Measurements from ENCODE around the gene BIRC6.
"Not testable (repeated sequence)": the region's sequence is repeated elsewhere in the genome, so short reads cannot be mapped to it uniquely, and the experiment has no call there.

The BIRC6 gene, protein sequence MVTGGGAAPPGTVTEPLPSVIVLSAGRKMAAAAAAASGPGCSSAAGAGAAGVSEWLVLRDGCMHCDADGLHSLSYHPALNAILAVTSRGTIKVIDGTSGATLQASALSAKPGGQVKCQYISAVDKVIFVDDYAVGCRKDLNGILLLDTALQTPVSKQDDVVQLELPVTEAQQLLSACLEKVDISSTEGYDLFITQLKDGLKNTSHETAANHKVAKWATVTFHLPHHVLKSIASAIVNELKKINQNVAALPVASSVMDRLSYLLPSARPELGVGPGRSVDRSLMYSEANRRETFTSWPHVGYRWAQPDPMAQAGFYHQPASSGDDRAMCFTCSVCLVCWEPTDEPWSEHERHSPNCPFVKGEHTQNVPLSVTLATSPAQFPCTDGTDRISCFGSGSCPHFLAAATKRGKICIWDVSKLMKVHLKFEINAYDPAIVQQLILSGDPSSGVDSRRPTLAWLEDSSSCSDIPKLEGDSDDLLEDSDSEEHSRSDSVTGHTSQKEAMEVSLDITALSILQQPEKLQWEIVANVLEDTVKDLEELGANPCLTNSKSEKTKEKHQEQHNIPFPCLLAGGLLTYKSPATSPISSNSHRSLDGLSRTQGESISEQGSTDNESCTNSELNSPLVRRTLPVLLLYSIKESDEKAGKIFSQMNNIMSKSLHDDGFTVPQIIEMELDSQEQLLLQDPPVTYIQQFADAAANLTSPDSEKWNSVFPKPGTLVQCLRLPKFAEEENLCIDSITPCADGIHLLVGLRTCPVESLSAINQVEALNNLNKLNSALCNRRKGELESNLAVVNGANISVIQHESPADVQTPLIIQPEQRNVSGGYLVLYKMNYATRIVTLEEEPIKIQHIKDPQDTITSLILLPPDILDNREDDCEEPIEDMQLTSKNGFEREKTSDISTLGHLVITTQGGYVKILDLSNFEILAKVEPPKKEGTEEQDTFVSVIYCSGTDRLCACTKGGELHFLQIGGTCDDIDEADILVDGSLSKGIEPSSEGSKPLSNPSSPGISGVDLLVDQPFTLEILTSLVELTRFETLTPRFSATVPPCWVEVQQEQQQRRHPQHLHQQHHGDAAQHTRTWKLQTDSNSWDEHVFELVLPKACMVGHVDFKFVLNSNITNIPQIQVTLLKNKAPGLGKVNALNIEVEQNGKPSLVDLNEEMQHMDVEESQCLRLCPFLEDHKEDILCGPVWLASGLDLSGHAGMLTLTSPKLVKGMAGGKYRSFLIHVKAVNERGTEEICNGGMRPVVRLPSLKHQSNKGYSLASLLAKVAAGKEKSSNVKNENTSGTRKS (N-terminal part only)

DNA sequence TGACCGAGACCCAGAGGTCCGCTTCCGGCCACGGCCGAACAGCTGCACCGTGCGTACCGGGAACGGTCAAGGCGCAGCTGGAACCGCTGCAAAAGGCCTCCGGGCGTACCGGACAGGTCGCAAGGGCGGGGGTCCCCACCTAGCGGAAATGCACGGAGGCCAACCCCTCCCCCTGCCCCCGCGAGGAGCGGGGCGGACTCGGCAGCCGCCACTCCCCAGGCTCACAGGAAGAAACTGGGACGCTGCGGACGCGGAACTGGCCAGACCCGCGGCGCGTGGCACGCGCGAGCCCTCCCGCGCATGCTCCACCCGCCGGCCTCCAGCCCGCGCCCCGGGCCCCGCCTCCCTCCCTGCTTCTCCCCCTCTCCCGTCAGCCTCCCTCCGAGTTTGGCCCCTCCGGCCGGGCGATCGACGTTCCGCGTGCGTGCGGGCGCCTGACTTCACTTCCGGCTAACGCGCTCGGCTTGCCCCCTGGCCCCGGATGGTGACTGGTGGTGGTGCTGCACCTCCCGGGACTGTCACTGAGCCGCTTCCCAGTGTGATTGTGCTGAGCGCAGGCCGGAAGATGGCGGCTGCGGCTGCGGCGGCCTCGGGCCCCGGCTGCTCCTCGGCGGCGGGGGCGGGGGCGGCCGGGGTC lies at the start of gene BIRC6:
TSS of gene BIRC6 (plus strand) at position 343 of the 637 bp plus-strand sequence. CDS start at position 482, 139 bp downstream.
- peak; percentile 100 for DNase-seq (ENCODE audit: low spot score)

DNA sequence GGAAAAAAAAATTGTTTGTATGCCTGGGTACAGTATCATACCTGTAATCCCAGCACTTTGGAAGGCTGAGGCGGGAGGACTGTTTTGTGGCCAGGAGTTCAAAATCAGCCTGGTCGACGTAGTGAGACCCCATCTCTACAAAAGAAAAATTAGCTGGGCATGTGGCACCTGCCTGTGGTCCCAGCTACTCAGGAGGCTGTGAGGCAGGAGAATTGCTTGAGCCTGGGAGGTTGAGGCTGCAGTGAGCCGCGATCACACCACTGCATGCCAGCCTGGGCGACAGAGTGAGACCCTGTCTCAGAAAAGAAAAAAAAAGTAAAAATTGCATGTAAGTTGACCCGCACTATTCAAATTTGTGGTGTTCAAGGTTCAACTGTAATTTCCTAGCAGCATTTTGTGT lies 46.2 kb upstream of the BIRC6 start:
- DNase-seq (ENCODE audit: low spot score), result no peak

DNA sequence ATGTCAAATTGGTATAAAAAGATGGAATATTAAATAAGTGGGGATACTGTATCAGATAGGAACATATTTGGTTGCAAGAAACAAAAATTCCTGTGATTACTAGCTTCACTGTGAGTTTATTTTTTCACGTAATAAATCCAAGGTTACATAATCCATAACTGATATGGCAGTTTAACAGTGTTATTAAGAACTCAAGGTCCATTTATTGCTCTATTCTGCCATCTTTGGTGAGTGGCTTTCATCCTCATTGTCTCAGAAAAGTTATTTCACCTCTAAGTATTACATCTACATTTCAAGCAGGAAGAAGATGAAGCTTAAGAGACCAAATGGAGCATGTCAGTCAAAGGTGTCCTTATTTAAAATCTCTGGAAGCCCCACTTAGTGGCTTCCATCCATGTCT lies 41.9 kb upstream of the BIRC6 start:
- DNase-seq (ENCODE audit: low spot score), result no peak

DNA sequence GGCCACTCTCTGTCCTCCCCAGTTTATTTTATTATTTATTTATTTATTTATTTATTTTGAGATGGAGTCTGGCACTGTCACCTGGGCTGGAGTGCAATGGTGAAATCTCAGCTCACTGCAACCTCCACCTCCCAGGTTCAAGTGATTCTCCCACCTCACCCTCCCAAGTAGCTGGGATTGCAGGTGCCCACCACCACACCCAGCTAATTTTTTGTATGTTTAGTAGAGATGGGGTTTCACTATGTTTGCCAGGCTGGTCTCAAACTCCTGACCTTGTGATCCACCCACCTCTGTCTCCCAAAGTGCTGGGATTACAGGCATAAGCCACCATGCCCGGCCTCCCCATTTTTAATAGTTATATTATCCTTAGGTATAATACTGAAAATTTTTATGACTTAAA lies 28.1 kb upstream of the BIRC6 start:
- not testable (repeated sequence) for DNase-seq (ENCODE audit: low spot score)

DNA sequence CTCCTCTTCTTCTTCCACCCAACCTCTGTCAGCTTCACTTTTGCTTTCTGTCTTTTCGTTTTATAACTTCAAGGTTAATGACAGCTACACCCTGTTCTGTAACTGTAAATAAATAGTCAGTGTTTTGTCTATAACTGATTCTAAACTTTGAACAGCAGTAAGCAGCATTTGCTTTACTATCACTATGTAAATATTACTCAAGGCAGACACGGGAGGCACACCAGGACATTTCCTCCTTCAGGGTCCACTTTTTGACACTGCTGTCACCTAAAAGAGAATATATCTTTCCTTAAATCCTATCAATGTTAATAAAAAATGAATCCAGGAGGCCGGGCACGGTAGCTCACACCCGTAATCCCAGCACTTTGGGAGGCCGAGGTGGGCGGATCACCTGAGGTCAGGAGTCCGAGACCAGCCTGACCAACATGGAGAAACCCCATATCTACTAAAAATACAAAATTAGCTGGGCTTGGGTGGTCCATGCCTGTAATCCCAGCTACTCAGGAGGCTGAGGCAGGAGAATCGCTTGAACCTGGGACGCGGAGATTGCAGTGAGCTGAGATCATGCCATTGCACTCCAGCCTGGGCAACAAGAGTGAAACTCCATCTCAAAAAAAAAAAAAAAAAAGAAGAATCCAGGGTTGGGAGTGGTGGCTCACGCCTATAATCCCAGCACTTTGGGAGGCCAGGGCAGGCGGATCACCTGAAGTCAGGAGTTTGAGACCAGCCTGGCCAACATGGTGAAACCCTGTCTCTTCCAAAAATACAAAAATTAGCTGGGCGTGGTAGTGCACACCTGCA lies 27.4 kb upstream of the BIRC6 start:
- not testable (repeated sequence) for DNase-seq (ENCODE audit: low spot score)

DNA sequence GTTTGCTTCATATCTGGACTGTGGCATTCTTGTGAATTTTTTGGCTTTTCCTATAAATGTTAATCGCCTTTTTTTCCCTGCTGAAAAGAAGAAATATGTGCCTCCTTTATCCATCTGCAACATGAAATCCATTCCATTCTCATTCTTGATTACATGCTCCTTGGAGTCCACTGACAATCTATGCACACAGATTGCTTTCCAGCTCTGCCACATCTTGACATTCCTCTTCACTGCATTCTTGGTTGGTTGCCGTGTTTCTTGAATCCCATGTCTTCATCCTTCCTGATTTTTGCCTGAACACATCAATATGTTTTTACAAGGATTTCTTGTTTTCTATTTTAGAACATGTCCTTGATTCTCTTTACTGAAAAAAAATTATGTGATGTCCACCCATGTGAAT lies 26.7 kb upstream of the BIRC6 start:
- peak; percentile 75 for DNase-seq (ENCODE audit: low spot score)

DNA sequence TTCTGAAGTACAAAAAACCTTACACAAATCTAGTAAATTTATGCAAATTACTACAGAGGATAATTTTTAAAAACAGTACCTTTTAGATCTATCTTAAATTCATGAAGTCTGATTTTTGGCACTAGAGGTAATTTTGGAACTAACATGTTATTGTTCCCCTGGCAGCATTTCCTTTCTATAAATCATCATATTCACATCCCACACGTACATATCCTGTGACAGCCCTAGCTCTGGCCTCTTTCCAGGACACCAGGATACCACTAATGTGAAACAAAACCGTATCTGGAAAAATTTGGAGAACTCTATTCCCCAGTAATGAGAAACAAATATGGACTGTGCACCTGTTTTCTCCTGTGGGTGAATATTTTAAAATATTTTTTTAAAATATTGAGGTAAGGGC lies 14.0 kb upstream of the BIRC6 start:
- no peak for DNase-seq (ENCODE audit: low spot score)

DNA sequence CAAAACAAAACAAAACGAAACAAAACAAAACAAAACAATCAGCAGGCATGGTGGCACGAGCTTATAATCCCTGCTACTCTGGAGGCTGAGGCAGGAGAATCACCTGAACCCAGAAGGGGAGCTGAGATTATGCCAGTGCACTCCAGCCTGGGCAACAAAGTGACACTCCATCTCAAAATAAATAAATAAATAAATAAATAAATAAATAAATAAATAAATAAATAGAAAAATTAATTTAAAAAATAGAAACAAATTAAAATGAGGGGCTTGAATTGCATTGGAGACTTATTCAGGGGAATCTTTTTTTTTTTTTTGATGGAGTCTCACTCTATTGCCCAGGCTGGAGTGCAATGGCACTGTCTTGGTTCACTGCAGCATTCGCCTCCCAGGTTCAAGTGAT lies 6.0 kb upstream of the BIRC6 start:
- DNase-seq (ENCODE audit: low spot score), result not testable (repeated sequence)

DNA sequence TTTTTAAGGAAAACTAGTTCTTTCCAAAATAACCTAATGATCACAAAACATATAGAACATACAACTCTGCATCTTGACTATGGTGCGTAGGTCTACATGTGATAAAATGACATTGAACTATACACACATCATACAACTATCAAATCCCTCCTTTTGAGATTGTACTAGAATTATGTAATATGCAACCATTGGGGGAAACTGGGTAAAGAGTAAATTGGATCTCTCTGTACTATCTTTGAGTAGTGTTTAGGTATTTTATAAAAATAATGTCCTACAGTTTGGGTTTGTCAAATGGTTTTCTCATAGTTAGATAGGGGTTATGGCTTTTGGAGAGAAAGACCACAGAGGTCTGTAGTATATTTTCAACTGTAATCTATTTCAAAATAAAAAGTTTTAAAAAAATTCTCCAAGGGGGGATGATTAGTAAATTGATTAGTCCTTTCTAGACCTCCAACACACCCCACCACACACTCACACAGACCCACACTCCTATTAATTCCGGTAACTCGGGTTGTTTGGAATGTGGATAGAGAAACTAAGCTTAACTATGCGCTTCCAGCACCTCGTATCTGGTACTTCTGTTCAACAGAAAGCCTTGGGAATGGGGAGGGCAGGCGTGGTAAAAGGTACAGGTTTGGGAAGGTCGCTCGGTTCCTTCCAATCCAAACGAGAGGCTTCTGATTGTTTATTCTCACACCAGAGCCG lies 695 bp upstream of the BIRC6 start:
- no peak for DNase-seq (ENCODE audit: low spot score)

DNA sequence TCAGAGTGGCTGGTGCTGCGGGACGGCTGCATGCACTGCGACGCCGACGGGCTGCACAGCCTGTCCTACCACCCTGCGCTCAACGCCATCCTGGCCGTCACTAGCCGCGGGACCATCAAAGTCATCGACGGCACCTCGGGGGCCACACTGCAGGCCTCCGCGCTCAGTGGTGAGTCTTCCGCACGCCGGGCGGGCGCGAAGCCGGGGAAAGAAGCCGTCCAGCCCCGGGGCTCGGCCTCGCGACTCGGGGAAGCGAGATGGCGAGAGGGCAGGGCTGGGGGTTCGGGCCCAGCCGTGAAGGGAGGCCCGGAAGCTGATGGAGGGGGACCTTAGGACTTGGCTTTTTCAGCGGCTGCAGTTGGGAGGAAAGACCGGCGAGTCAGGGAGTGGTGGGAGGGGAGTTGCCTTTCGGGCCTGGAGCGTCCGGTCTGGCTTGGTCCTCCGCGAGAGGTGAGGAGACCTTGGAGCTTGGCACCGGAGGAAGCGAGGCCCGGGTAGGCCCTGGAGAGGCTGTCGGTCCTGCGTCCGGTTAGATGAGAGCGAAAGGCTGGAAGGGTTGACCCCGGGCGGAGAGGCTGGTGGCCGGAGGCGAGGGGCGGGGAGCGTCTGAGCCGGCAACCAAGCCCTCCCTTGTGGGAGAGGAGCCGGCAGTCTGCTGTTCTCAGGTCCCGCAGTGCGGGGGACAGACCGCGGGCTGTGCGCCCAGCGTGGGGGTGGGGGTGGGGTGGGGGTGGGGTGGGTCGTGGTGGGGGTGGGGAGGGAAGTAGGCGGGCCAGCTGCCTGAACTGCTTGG lies 691 bp downstream of the BIRC6 start:
- peak; percentile 57 for DNase-seq (ENCODE audit: low spot score)

DNA sequence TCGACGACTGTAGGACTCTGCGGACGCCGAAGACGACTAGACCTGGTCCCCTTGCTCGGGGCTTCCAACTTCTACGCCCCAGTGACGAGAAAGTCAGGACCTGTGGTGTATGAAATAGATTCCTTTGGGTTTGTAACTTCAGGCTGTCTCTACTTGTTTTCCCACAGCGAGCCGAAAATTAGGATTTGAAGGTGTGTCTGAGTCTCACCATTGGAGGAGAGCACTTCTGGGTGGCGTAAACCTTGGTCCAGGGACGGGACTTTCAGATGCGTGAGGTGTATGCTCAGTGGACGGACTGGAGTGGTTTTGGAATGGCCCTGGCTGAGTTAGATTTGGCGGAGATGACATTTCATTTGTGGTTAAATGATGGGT lies 1.3 kb downstream of the BIRC6 start:
- peak; percentile 14 for DNase-seq (ENCODE audit: low spot score)

DNA sequence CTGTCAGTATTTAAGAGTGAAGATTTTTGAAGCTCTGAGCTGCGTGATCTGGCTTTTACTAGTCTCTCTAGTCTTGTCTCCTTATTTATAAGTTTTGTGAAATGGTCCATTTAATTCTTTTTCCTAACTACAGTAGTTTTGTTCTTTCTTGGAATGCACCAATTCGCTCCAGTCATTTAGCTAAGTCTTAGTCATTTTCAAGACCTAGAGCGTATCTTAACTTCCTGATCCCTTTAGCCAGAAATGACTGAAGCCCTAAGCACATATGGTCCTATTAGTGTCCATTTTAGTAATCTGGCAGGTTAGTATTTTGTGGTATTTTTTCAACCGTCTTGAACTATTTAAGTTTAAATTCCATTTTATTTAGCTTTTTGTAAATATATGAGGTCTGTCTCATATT lies 3.6 kb downstream of the BIRC6 start:
- DNase-seq (ENCODE audit: low spot score), result peak; percentile 28

DNA sequence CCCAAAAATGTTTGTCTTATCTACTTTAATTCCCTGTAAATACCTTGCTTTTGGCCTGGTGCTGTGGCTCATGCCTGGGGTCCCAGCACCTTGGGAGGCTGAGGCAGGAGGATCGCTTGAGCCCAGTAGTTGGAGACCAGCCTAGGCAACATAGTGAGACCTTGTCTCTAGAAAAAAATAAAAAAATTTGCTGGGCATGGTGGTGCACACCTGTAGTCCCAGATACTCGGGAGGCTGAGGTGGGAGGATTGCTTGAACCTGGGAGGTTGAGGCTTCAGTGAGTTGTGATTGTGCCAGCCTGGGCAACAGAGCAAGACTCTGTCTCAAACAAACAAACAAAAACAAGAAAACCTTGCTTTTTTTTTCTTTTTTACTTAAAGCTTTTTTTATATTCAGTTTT lies 6.2 kb downstream of the BIRC6 start:
- not testable (repeated sequence) for DNase-seq (ENCODE audit: low spot score)

DNA sequence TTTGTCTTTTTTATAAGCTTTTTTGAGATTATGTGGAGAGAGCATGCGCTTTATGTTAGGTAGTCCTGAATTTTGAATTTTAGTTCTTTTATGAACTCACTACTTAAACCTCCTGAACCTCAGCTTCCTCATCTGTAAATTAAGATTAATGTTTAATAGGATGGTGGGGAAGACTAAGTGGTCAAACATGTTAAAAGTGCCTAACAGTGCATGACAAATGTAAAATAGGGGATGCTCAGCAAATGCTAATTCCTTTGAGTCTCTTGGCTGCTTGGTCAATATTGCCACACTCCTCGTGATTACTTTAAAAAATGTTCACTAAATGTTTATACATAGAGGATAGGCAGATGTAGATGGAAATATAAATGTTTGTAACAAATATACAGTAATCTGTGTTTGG lies 6.8 kb downstream of the BIRC6 start:
- DNase-seq (ENCODE audit: low spot score), result no peak

DNA sequence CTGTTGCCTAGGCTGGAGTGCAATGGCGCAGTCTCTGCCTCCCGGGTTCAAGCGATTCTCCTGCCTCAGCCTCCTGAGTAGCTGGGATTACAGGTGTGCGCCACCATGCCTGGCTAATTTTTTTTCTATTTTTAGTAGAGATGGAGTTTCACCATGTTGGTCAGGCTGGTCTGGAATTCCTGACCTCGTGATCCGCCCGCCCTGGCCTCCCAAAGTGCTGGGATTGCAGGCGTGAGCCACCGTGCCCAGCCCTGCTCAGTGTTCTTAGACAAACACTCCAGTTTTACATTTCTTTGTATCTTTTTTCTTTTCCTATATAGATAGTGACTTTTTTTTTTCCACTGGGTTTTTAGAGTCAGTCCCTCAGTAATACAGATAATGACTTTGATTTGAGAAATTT lies 7.5 kb downstream of the BIRC6 start:
- not testable (repeated sequence) for DNase-seq (ENCODE audit: low spot score)

DNA sequence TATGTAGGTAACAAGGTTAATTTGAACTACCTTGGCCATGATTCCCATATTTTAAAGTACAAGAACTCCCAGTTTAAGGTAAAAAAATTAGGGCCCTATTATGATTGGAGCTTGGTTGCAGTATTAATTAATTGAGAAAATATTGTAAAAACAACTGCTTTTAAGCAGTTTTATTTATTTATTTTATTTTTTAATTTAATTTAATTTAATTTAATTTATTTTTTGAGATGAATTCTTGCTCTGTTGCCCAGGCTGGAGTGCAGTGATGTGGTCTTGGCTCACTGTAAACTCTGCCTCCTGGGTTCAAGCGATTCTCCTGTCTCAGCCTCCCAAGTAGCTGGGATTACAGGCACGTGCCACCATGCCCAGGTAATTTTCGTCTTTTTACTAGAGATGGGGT lies 8.9 kb downstream of the BIRC6 start:
- not testable (repeated sequence) for DNase-seq (ENCODE audit: low spot score)

DNA sequence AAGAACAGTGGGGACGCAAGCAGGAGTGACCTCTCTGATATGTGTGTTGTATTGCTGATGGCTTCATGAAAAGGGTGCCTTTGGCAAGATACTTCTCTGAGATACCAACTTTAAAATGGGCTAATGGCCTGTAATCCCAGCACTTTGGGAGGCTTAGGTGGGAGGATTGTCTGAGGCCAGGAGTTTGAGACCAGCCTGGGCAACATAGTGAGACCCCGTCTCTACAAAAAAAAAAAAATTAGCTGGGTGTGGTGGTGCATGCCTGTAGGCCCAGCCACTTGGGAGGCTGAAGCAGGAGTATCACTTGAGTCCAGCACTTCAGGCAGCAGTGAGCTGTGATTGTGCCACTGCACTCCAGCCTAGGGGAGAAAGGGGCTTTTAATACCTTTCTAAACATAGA lies 9.8 kb downstream of the BIRC6 start:
- DNase-seq (ENCODE audit: low spot score), result no peak

DNA sequence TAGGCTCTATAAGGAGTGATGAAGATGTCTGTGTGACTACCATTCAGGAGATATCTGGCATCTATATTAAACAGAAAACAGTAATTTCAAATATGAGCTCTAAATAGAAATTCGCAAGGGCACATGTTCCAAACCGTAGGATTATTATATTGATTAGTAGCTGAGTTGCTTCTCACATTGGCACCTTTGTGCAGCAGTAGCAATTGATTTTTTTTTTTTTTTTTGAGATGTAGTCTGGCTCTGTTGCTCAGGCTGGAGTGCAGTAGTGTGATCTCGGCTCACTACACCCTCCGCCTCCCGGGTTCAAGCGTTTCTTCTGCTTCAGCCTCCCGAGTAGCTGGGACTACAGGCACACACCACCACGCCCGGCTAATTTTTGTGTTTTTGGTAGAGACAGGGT lies 12.4 kb downstream of the BIRC6 start:
- no peak for DNase-seq (ENCODE audit: low spot score)

DNA sequence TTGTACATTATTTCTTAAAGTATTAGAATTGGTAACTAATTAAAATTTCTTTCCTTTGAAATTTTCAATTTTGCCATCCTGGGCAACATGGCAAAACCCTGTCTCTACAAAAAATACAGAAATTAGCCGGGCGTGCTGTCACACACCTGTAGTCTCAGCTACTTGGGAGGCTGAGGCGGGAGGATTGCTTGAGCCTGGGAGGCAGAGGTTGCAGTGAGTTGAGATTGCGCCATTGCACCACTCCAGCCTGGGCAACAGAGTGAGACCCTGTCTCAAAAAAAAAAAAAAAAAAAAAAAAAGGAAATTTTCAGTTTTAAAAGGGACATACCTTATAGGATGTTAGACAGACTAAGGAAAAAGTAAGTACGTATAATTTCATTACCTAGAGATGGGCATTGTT lies 14.1 kb downstream of the BIRC6 start:
- DNase-seq (ENCODE audit: low spot score), result not testable (repeated sequence)

All from GM03348 (cell line).